ENCODE data around the gene AP5Z1. TPM values are rescaled to one million over a fixed set of nuclear protein-coding genes. Genes with fewer than 3 reads are reported as not detected.

The AP5Z1 gene
- total RNA-seq, 2 donors from 2014 or later = 20.2 to 23.4 TPM

DNA sequence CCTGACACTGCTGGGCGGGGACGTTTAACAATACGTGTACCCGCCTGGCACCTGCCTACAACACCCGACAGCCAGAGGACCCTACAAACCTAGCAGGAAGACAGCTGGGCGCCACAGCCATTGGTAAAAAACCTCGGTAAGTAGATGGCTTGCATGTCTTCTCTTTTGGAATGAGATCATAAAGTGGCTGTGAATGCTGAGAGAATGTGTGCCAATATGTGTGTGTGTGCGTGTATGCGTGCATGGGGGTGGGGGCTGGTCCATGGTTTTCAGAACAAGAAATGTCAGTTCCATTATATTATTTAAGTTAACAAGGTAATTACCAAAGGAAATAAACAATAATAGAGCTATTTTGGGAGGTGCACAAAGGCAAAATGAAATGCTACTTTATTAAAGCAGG lies 47.3 kb downstream of the AP5Z1 start:
- Histone ChIP-seq H3K27me3 (no peaks in the 10 kb centered on the region), H3K4me3 (no peak overlapping the region), H3K9me3 (no peaks in the 10 kb centered on the region), H3K36me3 (replicated peaks in 1 of 2; ENCODE audit: insufficient read depth in 1 of 2, low read depth in 2 of 2) (no peaks in the 10 kb centered on the region), H3K4me1 (no peaks in the 10 kb centered on the region), H3K27ac (no peak overlapping the region)
- ATAC-seq (no peak), DNase-seq (no peak)
- TF ChIP-seq, protein P1, sequence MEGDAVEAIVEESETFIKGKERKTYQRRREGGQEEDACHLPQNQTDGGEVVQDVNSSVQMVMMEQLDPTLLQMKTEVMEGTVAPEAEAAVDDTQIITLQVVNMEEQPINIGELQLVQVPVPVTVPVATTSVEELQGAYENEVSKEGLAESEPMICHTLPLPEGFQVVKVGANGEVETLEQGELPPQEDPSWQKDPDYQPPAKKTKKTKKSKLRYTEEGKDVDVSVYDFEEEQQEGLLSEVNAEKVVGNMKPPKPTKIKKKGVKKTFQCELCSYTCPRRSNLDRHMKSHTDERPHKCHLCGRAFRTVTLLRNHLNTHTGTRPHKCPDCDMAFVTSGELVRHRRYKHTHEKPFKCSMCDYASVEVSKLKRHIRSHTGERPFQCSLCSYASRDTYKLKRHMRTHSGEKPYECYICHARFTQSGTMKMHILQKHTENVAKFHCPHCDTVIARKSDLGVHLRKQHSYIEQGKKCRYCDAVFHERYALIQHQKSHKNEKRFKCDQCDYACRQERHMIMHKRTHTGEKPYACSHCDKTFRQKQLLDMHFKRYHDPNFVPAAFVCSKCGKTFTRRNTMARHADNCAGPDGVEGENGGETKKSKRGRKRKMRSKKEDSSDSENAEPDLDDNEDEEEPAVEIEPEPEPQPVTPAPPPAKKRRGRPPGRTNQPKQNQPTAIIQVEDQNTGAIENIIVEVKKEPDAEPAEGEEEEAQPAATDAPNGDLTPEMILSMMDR (IDR thresholded peaks at IDR 0.05) = no peak
- no peak for TF ChIP-seq POLR2A (IDR thresholded peaks at IDR 0.05)
- intact Hi-C loops (cut with DNase I) = no loop called here
- 81 to 89% methylated on average over 5 to 9 of the region's 9 CpGs for WGBS, 2 donors

DNA sequence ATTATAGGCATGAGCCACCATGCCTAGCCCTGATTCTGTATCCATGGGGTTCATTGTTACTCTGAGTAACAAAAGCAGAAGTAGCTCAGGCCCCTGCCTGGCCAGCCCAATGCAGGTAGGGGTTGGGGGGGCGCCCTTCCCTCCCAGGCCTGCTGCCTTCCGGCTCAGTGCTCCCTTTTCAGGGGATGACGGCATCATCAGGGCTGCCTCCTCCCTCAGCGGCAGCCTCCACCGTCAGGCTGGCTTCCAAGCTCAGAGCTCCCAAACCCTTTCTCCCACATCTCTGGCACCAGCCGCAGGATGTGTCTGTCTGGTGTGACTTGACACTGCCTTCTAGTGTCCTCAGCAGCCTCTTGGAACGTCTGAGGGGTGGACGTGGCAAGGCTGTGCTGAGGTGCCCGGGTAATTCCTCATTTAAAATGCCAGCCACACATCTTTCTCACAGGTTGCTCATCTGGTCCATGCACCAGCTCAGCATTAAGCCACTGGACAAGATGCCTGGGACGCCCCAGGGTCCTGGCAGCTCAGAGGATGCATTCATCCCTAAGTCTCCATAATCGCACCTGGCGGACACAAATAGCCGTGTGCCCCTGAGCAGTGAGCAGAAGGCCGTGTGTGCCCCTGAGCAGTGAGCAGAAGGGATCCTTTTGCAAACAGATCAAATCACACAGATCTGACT lies 48.2 kb downstream of the AP5Z1 start:
- WGBS, 2 donors = 59 to 62% methylated on average over 11 to 14 of the region's 14 CpGs
- Histone ChIP-seq H3K27ac (no peak overlapping the region), H3K27me3 (no peaks in the 10 kb centered on the region), H3K4me1 (no peaks in the 10 kb centered on the region), H3K36me3 (replicated peaks in 1 of 2; ENCODE audit: insufficient read depth in 1 of 2, low read depth in 2 of 2) (no peaks in the 10 kb centered on the region), H3K4me3 (no peak overlapping the region), H3K9me3 (no peaks in the 10 kb centered on the region)
- no peak for ATAC-seq
- TF ChIP-seq, protein P1 (IDR thresholded peaks at IDR 0.05) = no peak
- no peak for TF ChIP-seq POLR2A (IDR thresholded peaks at IDR 0.05)
- no peak for DNase-seq
- intact Hi-C loops (cut with DNase I) = no loop called here

DNA sequence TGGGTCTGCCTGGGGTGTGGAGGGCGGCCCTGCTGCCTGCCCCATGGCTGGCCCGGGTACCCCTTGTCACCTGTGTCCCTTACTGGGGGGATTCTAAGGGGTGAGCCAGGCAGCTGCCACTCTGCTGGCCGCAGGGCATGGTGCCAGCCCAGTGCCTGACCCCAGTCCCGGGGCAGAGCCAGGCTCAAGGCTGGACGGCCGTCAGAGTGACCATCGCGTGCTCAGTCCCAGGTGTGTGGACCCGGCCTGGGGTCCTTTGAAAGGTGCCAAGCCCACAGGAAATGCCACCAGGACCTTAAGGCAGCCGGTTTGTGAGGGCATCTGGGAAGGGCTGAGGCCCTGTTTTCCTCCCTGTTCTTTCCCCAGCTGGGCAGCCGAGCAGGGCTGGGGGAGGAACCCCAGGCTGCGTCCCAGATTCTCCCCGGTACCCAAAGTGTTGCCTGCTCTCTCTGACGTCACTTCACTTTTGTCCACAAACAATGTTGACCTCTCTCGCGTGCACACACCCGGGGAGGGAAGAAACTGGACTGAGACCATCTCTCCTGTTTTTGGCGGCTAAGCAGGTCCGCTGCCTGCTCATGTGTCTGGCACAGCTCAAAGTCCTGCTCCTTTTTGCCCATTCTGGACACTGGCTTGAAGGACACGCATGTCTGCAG lies 48.8 kb downstream of the AP5Z1 start:
- Histone ChIP-seq H3K4me3 (no peak overlapping the region), H3K27ac (no peak overlapping the region), H3K4me1 (no peaks in the 10 kb centered on the region), H3K36me3 (replicated peaks in 1 of 2; ENCODE audit: insufficient read depth in 1 of 2, low read depth in 2 of 2) (no peaks in the 10 kb centered on the region), H3K27me3 (no peaks in the 10 kb centered on the region), H3K9me3 (no peaks in the 10 kb centered on the region)
- DNase-seq = no peak
- no peak for ATAC-seq
- intact Hi-C loops (cut with DNase I) = no loop called here
- TF ChIP-seq POLR2A (IDR thresholded peaks at IDR 0.05) = no peak
- TF ChIP-seq, protein P1 (IDR thresholded peaks at IDR 0.05) = no peak
- 67 to 71% methylated on average over 11 to 20 of the region's 20 CpGs for WGBS, 2 donors

DNA sequence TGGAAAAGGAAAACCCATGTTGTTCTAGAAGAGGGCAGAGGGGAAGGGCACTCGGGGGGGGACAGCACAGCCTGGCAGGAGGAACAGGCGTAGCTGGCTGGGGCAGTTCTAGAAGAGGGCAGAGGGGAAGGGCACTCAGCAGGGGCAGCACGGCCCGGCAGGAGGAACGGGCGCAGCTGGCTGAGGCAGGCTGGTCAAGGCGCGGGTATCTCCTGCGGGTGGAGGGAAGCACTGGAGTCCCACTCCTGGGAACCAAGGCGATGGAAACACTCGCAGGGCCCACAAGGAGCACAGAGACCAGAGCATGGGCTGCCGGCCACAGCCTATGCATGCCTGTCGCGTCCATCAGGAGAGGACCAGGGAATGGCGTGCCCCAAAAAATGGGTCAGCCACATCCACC lies 49.7 kb downstream of the AP5Z1 start:
- intact Hi-C loops (cut with DNase I) = no loop called here
- no peaks in the 10 kb centered on the region for H3K4me1 ChIP-seq
- TF ChIP-seq, protein P1 (IDR thresholded peaks at IDR 0.05) = no peak
- no peak for TF ChIP-seq POLR2A (IDR thresholded peaks at IDR 0.05)
- 84 to 87% methylated on average over 13 to 15 of the region's 15 CpGs for WGBS, 2 donors
- no peaks in the 10 kb centered on the region for H3K9me3 ChIP-seq
- H3K36me3 ChIP-seq (replicated peaks in 1 of 2; ENCODE audit: insufficient read depth in 1 of 2, low read depth in 2 of 2) = no peaks in the 10 kb centered on the region
- no peak overlapping the region for H3K4me3 ChIP-seq
- no peaks in the 10 kb centered on the region for H3K27me3 ChIP-seq
- H3K27ac ChIP-seq = no peak overlapping the region
- DNase-seq (no peak), ATAC-seq (no peak)

All from body of pancreas (tissue), 4 donors.